ENCODE measurements around the gene GALR1.
"Not testable (repeated sequence)": the region's sequence is repeated elsewhere in the genome, so short reads cannot be mapped to it uniquely, and the experiment has no call there.

Gene GALR1

DNA sequence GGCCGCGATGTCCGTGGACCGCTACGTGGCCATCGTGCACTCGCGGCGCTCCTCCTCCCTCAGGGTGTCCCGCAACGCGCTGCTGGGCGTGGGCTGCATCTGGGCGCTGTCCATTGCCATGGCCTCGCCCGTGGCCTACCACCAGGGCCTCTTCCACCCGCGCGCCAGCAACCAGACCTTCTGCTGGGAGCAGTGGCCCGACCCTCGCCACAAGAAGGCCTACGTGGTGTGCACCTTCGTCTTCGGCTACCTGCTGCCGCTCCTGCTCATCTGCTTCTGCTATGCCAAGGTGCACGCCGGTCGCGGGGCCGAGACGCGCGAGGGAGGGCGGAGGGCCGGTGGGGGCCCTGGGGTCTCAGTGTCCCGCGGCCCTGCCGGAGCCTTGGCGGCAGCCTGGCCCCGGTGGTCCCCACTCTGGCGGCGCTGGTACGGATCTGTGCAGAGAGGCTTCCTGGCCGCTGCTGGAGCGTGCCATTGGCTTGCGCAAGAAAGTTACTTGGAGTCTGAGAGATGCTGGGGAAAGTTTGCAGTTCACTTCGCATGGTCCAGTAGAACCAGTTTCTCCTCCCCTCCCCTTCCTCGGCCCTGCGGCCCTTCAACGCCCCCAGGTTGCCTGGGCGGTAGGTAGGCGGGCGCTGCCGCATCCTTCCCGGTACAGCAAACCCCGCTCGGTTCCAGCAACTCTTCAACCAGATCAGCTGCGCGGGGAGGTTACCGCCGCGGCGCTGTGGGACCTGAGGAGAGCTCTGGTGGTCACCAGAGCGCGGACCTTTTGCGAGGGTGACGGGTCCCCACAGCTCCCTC is 1.5 kb downstream of the GALR1 start:
- no peak for DNase-seq

DNA sequence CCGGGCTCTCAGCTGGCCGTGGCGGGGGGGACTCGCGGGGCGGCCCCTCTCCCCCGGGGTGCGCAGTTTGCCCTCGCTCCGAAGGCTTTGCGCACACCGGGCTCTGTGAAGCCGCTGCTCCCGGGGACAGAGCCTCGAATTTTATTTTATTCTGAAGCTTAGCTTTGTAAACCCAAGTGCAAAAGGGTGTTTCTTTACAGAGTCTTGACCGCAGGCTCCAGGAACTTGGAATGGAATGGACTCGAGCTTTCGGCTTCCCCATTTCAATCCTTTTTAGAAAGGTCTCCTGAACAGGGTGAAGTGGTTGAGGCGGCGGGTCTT is 2.0 kb downstream of the GALR1 start:
- DNase-seq: no peak

DNA sequence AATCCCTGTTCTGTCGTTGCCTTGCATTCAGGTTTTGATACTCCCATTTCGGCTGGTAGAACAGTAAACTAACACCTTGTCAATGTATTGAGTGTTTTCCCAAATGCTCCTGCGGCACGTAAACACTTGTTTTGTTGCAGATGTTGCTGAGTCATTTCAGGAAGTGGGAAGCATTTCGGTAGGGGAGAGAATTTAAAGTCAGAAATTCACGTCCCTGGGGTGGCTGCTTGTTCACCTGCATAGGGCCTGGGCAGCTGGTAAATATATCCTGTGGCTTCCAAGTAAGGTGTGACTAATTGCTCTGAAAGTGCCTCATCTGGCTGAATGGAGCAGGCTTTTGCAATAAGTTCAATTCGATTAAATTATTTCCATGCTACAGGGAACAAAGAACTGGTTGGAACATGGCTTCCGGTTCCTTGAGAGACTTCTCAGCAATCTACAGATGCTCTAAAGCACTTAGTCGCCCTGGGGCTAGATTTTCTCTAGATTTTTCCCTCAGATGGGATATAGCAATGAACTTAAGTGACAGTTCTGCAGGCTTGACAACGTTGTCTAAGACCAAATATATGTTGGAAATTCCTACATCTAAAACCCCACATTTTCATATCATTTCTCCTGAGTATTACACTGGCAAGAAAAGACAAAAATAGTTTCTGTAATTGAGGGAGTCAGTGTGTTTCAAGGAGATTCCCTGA is 5.2 kb downstream of the GALR1 start:
- no peak for DNase-seq

DNA sequence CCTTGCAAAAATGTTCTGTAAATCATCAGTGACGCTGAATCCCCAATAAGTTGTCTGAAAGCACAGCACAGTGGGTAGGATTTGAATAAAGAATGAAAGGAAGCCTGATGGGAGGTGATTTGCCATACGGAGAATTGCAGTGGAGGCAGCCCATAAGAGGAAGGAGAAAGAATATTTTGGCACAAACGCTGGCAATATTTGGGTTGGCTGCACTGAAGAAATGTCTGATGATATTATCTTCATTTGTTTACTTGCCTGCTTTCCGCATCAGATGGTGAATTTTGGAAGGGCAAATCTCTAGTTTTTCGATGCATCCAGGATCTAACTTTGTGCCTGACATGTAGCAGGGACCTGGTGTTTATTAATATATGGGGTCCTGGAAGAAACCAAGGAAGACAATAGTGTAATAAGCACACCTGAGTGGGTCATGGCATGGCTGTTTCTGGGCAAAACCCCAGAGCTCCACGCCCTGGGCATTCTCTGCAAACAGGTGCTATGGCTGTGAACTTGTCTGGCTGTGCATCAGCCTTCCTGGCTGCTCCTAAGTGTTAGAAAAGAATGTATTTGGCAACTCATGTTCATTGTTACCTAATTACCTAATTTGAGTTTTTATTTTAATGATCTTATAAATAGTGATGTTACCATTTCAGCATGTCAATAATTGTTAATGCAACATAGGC is 5.9 kb downstream of the GALR1 start:
- no peak for DNase-seq

DNA sequence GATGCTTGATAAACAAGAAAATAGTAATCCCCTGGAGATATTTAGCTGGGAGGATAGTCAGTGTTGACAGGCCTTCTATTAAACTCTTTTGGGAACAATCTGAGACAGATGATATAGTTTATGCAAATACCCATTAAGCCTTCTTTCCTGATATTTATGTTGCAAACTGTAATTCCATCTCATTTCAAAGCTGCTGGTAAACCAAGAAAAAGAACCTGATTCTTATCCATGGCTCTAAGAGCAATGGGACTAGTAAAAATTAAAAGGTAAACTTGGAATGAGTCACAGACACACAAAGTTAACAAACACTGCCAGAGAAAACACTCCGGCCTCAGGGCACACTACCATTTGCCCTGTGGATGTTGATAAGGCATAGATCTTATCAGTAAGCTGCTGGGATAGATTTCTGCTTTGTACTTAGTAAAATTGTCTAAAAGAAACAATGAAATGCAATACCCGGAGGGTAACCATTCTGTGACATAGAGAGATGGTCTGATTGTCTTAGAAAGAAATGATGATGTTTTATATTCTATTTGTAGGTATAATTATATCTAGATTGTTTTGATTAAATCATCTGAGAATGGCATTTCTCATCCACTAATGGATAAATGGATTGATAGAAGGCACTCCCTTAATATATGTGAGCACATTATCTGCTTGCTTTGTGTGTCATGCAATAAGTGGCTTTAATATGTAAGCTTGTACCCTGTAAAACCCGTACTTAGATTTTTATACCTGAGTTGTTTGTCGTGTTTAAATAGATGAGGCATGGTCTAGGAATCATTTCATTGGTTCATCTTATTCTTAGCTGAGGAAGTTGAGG is 13.2 kb downstream of the GALR1 start:
- no peak for DNase-seq

DNA sequence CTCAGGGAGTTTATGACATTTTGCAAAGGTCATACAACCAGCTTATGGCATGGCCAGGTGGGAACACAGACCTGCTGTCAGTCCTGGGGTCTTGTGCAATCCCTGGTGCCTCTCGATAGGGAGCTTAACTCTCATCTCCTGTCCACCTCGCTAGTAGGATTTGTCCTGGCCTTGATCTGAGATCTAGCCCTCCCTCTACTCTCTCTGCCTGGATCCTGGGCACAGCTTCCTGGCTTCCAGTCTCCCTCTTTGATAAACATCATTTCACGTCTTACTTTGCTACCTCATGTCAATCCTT is 13.8 kb downstream of the GALR1 start:
- no peak for DNase-seq

DNA sequence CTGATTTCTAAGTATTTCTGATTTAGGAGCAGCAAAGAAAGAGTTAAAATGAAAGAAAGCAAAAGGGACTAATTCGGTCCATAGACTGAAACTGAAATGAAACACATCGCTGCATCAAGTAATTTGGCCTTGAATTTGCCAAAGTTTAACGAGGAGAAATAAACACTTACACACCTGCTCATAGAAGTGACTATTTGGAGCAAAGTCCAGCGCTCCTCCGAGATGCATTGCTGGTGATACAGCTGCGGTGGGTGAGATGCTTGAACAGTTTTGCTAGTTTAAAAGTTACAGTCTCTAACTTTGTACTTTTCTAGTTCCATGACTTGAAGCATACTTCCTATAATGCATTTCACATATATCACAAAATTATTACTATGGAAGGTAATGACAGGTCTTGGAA is 18.3 kb downstream of the GALR1 start:
- DNase-seq: no peak

DNA sequence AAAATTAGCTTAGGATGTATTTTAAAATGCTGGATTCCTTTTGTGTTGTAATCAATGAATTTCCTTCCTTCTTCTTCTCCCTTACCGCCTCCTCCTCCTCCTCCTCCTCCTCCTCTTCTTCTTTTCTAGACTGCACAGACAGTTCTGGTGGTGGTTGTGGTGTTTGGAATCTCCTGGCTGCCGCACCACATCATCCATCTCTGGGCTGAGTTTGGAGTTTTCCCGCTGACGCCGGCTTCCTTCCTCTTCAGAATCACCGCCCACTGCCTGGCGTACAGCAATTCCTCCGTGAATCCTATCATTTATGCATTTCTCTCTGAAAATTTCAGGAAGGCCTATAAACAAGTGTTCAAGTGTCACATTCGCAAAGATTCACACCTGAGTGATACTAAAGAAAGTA is 18.8 kb downstream of the GALR1 start:
- no peak for DNase-seq

DNA sequence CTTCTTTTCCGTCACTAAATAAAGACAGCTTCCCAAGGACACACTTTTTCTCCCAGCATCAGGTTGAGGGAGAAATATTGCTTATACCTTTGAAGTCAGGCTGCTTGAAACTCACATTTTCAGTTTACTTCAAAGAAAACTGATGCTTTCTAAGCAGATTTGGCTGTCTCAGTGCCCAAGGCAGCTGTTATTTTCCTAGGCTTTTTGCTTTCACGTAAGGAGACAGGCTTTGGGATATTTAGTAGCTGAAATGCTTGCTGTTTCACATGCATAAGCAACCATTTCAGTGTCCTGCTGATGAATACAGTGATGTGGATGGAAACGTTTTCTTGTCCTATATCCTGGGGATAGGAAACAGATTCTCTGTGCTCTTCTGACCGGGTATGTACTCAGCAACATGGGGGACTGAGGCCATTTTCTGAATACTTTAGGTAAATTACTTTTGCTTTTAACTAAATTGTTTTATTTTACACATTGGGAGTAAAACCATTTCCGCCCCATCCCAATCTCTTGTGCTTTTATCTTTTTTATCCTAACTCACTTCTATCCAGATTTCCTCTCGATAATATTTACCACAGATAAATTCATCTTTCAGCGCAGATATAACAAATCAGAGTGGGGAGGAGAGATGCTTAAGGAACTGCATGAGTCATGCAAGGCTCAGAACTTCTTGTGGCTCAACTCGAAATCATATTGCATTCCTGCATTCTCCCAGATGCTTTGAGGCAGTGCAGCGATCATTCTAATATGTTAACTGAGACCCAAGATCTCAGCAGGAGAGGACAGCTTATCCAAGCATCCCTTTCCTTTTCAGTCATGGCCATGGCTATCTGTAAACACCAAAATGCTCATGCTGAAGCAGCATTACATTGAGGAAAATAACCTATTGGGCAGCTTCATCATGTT is 22.2 kb downstream of the GALR1 start:
- no peak for DNase-seq

DNA sequence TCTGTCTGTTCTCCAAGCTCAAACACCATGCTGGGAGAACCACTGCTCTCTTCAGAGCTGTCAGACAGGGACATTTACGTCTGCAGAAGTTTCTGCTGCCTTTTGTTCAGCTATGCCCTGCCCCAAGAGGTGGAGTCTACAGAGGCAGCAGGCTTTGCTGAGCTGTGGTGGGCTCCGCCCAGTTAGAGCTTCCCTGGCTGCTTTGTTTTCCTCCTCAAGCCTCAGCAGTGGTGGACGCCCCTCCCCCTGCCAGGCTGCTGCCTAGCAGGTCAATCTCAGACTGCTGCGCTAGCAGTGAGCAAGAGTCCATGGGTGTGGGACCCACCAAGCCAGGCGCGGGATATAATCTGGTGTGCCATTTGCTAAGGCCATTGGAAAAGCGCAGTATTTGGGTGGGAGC is 41.2 kb downstream of the GALR1 start:
- DNase-seq: not testable (repeated sequence)

DNA sequence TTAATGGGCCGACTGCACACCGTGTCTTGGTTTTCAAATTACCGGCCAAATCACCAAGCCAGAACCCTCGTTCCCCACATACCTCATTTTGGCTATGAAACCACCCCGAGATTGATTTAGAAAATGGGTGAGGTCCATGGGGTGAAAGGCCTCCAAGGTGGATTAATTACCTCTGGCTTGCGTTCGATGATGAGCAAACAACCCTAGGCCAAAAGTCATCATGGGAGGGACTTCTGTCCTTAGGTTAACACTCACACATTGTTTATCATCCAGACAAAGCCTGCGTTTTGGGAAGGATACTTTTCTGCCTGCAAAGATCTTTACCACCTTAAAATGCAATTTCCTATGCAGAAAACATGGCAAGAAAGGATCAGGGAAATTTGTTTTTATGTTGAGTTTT is 48.5 kb downstream of the GALR1 start:
- DNase-seq: no peak

DNA sequence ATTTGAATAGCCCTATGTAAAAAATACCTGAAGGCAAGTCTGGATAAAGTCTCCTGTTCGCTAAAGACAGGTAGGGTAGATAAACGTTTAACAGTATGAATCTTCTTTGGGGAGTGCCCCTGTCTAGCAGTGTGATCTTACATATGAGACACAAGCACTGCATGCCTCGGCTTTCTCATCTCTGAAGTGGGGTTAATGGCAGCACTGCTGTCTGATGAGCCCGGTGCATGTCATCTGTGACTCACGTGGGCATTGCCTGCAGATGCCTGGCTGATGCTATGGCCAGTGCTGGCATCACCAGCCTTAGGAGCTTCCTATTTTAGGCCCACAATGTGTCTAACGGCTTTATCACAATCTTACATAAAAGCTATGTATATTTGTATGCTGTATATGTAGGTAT is 50.1 kb downstream of the GALR1 start:
- DNase-seq: no peak

DNA sequence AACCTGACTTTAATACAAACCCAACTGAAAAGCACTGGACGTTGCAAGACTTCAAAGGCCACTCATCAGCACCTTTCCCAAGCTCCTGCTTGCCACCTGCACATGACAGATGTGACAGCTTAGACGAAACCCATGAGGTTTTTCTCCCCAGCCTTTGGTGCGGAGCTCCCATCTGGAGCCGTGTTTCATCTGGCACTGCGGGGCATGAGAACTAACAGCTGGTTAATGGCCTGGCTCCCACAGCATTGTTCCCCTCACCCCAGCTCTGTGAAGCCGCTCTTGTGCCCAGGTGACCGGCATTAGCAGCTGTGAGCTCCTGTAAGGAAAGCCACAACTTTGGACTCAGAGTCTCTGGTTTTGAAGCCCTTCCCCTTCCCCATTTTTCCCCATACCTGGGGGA is 50.9 kb downstream of the GALR1 start:
- DNase-seq: no peak

DNA sequence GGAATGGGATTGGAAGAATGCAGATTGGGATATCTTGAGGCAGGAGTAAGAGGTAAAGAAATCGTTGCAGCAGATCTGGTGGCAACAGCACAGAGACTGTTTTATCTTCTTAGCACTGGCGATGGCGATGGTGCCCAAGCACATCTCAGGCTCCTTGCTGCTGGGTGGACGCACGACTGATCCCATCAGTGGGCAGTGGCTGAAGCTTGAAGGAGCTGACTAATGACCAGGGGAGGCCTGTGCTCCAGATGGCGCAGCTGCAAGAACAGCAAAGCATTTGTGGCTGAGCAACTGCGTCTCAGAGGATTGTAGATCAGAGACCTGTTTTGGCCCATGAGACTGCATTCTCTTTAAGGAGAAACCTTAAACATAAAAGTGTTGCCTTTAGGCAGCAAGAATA is 54.6 kb downstream of the GALR1 start:
- no peak for DNase-seq

DNA sequence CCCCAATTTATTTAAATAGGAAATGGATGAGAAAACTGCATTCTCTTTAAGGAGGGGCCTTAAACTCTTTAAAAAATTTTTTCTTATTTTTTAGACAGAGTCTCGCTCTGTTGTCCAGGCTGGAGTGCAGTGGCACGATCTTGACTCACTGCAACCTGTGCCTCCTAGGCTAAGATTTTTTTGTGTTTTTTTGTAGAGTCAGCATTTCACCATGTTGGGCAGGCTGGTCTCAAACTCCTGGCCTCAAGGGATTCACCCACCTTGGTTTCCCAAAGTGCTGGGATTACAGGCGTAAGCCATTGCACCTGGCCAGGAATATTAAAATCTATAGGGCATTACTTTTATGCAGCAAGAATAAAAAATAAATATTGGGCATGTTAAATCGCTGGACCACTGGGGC is 56.0 kb downstream of the GALR1 start:
- no peak for DNase-seq

DNA sequence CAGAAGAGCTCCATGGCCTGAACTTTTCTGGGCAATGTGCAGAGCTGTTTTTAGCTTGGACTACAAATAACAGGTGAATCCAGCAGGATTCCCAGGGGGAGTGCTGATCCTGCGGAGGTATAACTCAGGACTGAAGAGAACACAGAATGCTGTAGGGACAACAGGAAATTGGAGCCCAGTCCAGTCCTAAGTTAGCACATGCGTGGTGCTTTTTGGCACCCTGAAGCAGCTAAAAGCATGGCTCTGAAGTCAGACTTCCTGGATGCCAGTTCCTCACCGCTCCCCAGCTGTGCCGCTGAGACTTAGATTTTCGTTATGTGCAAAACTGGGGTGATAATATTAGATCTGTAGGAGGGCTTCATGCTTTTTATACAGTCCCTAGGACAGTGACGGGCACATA is 58.6 kb downstream of the GALR1 start:
- DNase-seq: no peak

DNA sequence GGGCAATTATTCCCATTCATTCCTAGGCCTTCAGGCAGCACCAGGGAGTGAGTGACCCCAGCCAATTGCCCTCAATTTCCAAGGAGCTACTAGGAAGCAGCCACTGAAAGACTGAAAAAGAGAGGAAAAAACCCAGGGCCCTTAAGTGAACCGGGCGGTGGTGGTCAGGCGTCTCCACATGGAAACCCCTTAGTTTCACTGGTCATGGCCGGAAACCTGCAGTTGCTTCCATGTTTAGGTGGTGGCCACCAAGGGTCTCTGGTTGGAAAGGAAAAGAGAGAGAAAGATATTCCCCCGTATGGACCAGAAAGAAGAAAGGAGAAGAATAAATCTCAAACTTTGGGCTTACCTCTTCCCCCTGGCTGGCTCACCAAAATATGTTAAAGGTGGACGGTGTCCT is 64.9 kb downstream of the GALR1 start:
- no peak for DNase-seq

DNA sequence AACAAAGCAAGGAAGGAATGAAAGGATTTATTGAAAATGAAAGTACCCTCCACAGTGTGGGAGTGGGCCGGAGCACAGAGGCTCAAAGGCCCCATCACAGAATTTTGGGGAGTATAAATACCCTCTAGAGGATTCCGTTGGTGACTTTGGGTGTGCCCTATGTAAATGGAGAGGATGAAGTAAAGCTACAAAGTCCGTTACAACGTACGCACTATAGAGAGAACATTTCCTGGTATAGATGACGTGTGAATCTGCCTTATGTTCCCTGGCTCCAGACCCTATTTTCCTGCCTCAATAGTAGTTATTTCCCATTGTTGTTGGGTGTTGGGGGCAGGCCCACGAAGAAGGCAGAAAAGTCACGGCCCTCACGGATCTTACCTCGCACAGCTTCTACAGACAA is 65.3 kb downstream of the GALR1 start:
- no peak for DNase-seq

DNA sequence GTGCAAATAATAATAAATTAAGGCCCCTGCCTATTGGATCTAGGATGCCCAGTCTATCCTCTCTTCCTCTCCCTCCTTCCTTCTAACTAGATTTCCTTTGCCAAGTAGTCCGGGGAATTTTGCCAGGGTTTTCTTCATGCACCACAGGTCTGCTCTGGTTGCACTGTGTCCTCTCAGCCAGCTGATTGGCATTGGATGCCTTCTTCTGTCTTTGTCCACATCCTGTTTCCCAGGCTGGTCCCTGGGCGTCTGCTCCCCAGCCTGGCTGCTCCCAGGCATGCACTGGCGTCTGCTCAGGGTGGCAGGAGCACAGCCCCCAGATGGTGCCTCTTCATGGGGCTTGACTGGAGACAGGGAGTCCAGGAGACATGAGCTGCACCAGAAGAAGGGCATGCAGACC is 66.4 kb downstream of the GALR1 start:
- no peak for DNase-seq

DNA sequence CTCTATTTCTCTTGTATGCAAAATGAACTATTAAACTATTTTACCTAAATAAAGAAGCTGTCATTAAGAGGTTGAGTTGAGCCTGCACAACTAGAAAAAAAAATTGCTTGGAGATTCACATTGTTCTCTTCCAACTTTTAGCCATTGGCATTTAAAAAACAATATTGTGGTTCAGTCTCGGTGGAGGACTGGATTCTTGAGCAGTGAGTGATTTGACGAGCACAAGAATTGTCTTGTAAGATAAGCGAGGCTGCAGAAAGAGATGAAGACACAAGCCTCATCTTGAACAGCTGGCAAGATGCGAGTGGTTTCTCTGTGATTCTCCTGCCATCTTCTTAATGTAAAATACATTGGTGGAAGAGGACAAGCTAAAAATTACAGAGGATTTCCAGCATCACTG is 67.0 kb downstream of the GALR1 start:
- no peak for DNase-seq

DNA sequence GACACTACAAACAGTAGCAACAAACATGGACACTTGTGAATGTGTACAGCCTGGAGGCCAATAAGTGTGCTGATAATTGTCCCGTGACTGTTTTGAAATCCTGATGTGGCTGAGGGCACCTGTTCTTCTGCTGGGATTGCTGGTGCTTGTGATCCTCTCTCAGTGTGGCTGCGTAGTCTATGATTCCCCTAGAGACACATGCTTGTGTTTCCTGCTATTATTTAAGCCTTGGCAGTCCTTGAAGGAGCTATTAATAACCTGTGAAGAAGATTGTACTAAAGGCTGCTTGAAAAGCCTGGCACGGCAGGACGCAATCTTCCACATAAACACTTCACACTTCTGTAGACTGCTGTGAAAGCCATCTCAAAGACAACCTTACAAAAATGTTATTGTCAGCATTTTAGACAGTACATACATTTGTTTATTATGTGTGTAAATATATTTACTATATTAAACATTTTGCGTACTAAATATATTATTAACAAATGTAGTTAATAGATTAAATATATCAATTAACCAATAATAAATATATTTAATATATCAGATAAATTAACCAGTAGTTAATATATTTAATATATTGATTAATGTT is 71.4 kb downstream of the GALR1 start:
- DNase-seq: no peak
